ENCODE data around the gene HIP1R. TPM values are rescaled to one million over a fixed set of nuclear protein-coding genes. Genes with fewer than 3 reads are reported as not detected.
A peak's percentile ranks its signal among the peaks of the same experiment; 100 is the strongest.

HIP1R gene
- total RNA-seq, 1 donor = 11.1 TPM

DNA sequence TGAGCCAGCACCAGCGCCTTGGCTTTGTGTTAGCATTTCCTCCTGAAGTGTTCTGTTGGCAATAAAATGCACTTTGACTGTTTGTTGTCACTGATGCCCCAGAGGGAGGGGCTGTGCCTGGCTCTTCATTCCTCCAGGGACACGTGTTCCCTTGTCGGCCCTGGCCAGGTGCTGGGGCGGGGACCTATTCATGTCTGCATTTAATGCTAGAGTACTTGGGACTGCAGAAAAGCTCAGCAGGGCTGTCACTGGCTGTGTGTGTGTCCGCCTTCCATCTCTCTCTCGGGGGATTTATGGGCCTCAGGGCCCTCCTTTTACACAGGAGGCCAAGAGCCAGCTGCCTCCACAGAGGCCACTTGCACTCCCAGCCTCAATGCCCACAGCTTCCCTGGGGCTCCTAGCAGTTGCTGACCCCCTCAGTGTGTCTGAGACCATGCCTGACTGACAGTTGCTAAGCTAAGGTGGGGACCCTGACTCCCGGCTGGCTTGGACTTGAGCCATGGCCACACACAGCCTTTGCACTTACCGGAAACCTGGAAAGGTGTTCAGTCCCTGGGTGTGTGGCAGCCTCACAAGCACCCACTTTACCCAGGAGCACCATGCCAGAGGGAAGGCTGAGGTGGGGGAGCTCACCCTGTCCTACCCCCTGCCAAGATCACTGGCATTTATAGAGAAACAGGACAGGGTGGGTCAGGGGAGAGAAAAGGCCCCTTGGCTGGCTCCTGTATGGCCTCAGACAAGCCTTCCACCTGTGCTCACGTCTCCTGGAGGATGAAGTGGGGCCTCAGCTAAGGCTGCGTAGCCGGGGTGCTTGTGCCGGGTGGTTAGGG is 27.8 kb downstream of the HIP1R start:
- DNase-seq (ENCODE audit: low read depth) = no peak
- no peak overlapping the region for H3K4me3 ChIP-seq (ENCODE audit: low read depth, low read length)
- TF ChIP-seq, protein P1, sequence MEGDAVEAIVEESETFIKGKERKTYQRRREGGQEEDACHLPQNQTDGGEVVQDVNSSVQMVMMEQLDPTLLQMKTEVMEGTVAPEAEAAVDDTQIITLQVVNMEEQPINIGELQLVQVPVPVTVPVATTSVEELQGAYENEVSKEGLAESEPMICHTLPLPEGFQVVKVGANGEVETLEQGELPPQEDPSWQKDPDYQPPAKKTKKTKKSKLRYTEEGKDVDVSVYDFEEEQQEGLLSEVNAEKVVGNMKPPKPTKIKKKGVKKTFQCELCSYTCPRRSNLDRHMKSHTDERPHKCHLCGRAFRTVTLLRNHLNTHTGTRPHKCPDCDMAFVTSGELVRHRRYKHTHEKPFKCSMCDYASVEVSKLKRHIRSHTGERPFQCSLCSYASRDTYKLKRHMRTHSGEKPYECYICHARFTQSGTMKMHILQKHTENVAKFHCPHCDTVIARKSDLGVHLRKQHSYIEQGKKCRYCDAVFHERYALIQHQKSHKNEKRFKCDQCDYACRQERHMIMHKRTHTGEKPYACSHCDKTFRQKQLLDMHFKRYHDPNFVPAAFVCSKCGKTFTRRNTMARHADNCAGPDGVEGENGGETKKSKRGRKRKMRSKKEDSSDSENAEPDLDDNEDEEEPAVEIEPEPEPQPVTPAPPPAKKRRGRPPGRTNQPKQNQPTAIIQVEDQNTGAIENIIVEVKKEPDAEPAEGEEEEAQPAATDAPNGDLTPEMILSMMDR (IDR thresholded peaks at IDR 0.05; ENCODE audit: insufficient read depth, low read length) = no peak

- no peak for DNase-seq (ENCODE audit: low read depth)
- TF ChIP-seq, protein P1 (IDR thresholded peaks at IDR 0.05; ENCODE audit: insufficient read depth, low read length) = no peak
- no peak overlapping the region for H3K4me3 ChIP-seq (ENCODE audit: low read depth, low read length)
These were observed 29.6 kb downstream of the HIP1R start for GRCh38 chr12:122864894-122865253.

- no peak for DNase-seq (ENCODE audit: low read depth)
- TF ChIP-seq, protein P1 (IDR thresholded peaks at IDR 0.05; ENCODE audit: insufficient read depth, low read length) = peak; percentile 22
- no peak overlapping the region for H3K4me3 ChIP-seq (ENCODE audit: low read depth, low read length)
These were observed 30.3 kb downstream of the HIP1R start for GRCh38 chr12:122865268-122866231.

DNA sequence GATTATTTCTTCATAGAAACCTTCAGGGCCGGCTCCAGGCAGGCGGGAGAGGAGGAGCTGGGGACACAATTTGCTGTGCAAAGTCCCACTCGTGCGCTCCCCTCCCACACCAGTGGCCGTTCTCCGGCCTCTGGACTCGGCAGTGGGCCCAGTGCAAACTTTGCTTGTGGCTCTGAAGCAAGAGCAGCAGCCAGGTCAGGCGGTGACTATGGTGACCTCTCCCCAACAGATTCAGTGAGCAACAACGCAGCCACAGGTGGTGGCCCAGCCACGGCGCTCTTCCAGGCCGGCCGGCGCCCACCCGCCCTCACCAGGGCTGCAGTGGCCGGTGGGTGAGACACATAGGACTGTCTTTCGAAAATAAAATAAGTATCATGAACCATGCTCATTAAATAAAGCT is 31.1 kb downstream of the HIP1R start:
- DNase-seq (ENCODE audit: low read depth) = no peak
- TF ChIP-seq, protein P1 (IDR thresholded peaks at IDR 0.05; ENCODE audit: insufficient read depth, low read length) = no peak
- H3K4me3 ChIP-seq (ENCODE audit: low read depth, low read length) = no peak overlapping the region

DNA sequence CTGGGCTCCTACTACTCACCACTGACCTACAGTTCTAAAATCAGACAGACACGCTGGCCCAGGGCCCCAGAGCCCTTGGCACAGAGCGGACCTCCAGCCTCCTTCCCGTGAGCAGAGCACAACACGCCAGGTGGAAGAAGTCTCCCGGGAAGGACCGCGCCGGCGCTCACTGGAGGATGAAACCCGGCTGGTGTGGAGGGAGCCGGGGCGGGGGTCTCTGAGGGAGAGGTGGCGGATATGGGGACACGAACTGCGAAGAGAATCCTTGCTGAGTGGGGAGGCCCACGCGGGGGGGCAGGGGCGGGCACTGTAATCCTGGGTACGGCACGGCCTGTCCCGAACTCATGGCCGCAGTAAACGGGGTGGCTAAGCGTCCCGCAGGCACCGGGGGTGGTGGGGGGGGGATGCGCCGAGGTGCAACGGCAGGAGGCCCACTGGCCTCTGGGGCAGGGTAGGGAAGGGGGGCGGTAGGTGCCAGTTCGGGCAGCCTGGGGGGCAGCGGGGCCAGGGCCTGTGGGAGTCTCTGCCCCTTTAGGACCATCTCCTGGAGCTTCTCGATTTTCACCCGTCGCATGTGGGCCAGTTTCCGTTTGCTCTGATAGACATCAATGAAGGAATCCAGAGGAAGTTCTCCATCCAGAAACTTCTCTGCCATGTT is 31.8 kb downstream of the HIP1R start:
- TF ChIP-seq, protein P1 (IDR thresholded peaks at IDR 0.05; ENCODE audit: insufficient read depth, low read length) = no peak
- H3K4me3 ChIP-seq (ENCODE audit: low read depth, low read length) = no peak overlapping the region
- no peak for DNase-seq (ENCODE audit: low read depth)

- DNase-seq (ENCODE audit: low read depth) = no peak
- TF ChIP-seq, protein P1 (IDR thresholded peaks at IDR 0.05; ENCODE audit: insufficient read depth, low read length) = no peak
- no peak overlapping the region for H3K4me3 ChIP-seq (ENCODE audit: low read depth, low read length)
These were observed 32.6 kb downstream of the HIP1R start for GRCh38 chr12:122867691-122868461.
